Stimulated activated CD8-positive, alpha-beta memory T cell treated with anti-CD3 and anti-CD28 coated beads, Interleukin-15, amount 100 ng/mL, for 1 hour (primary cell): ENCODE data around the gene DAGLA.
A peak's percentile ranks its signal among the peaks of the same experiment; 100 is the strongest.

Source experiments
- DNase-seq: peaks from one replicate; pipeline ENCODE4 v3.0.0-alpha.2; 2020; ENCODE audit warnings: low read depth

Gene DAGLA

DNA sequence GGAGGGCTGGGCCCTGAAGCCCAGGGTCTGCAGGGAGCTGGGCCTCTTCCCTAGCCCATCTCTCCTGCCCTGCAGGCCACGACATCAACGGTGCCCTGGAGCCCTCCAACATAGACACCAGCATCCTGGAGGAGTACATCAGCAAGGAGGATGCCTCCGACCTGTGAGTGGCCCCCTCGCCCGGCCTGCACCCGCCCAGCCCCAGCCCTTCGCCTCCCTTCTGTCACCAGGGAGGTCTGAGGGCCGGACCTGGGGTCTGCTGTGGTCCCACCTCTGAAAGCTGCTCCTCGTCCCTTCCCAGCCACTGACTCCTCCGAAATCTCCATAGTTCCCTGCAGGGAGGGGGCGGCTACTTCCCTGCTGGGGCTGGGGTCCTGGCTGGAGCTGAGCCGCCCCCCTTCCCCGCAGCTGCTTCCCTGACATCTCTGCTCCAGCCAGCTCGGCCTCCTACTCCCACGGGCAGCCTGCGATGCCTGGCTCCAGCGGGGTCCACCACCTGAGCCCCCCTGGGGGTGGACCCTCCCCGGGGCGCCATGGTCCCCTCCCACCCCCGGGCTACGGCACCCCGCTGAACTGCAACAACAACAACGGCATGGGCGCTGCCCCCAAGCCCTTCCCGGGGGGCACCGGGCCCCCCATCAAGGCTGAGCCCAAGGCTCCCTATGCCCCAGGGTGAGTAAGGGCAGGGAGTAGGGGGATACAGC is 85.5 kb downstream of the DAGLA start:
- no peak for DNase-seq

DNA sequence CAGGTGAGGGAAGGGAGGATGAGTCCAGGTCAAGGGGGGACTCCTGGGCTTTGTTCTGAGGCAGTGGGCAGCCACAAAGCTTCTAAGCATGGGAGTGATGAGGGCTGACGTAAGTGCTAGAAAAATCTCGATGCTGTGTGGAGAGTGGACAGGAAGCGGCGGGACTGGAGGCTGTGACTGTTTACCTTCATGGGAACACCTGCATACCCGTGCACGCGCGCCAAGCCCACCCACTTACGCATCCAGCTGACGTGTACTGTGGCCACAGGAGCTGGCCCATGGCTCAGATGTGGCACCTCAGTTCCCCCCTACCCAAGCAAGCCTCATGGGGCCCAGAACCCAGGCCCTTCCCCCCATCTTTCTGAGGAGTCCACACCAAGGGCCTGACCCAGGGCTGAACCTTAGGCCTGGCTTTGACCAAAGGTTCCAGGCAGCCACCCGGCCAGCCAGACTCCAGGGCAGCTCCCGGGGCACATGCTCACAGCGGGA is 86.2 kb downstream of the DAGLA start:
- no peak for DNase-seq

GRCh38 chr11:61768376-61769076 is 88.3 kb downstream of the DAGLA start:
- no peak for DNase-seq

DNA sequence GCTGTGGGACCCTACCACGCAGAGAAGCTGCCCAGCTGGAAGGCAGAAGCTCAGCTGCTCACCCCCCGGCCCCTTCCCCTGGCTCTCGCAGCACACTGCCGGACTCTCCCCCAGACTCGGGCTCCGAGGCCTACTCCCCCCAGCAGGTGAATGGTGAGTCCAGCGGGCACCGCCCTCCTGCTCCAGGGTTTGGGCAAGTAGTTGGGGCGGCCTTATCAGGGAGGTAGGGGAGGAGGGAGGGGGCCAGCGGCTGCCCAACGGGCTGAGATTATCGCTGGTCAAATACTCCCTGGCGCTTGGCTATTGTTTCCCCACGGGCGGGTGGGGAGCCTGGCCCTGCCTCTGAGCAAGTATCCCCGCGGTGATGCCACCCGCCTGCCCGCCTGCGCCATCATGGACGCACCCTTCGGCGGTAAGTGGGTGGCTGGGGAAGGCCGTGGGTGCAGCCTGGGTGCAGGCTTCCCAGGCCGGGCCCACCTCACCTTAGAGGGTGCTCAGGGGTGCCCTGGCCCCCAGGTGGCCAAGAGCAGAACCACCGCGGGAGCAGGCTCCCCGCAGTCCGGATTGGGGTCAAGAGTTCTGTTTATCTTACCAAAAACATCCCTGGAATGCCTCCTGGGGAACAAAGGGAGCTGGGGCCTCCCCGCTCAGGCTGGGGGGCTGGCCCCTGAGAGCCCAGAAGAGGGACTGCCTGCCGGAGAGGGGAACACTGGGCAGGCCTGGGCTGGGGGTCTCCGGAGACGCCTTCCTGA is 89.2 kb downstream of the DAGLA start:
- DNase-seq, result no peak

DNA sequence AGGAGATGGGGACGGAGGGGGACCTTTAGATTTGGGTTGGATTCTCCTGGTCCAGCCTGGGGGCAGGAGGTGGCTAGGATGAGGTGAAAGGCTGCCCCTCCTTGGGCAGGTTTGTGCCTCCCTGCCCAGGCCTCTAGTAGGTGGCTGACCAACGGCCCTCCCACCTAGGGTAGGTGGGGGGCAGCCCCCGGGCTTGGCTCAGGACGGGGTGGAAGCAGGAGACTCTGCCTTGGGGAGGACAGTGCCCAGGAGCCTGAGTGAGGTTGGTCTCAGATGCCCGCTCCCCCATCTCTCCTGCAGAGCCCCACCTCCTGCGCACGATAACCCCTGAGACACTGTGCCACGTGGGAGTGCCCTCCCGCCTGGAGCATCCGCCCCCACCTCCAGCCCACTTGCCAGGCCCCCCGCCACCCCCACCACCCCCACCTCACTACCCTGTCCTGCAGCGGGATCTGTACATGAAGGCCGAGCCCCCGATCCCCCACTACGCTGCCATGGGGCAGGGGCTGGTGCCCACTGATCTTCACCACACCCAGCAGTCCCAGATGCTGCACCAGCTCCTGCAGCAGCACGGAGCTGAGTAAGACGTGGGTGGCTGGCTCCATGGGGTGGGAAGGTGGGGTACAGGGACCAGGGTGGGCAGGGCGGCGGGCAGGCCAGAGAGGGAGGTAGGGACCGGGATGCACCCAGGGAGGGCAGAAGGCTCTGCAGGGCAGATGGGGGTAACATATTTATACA is 89.9 kb downstream of the DAGLA start:
- no peak for DNase-seq

GRCh38 chr11:61771195-61771894 is 91.2 kb downstream of the DAGLA start:
- DNase-seq, result no peak

DNA sequence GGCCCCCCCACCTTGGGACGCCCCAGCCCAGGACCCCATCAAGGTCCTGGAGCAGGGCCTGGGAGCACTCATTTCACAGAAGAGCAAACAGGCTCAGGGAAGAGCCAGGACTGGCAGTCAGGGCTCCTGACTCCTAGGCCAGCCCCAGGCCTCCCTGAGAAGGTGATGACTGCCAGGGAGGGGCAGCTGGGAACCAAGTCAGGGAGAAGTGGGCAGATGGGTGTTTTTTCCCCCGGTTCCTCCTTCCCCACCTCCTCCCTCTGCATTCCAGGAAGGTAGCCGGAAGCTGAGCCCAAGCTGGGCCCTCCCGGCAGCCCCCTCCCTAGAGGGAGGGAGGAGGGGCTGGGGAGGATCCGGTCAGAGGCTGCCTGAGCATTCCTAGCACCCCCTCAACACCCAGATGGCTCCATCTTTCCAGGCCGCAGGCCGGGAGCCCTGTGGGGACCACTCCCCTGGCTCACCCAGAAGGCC is 91.8 kb downstream of the DAGLA start:
- no peak for DNase-seq

DNA sequence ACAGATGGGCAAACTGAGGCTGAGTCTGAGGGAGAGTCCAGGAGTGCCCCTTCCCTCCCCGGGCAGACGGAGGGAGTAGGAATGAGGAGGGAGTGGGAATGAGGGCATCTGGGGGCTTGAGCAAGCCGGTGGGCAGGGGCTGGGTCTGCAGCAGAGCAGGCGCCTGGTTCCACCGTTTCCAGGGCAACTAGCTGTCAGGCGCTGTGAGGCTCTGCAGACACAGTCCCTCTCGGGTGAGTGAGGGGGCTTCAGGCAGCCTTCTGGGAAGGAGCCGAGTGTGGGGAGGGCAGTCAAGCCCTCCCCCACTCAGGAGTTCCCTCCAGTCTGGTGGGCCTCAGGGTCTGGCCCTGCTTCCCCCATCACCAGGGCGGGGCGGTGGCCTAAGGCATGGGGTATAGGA is 93.2 kb downstream of the DAGLA start:
- DNase-seq, result no peak

DNA sequence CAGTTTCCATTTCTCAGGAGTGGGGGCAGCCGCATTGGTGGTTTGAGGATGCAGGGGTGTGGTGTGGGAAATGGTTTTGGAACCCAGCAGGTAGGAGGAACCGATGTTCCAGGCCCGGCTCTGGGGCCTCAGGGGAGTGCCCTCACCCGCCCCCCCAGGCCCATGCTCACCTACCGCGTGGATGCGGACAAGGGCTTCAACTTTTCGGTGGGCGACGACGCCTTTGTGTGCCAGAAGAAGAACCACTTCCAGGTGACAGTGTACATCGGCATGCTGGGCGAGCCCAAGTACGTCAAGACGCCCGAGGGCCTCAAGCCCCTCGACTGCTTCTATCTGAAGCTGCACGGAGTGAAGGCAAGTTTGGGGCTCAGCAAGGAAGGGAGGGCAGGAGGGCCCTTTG is 93.6 kb downstream of the DAGLA start:
- no peak for DNase-seq

DNA sequence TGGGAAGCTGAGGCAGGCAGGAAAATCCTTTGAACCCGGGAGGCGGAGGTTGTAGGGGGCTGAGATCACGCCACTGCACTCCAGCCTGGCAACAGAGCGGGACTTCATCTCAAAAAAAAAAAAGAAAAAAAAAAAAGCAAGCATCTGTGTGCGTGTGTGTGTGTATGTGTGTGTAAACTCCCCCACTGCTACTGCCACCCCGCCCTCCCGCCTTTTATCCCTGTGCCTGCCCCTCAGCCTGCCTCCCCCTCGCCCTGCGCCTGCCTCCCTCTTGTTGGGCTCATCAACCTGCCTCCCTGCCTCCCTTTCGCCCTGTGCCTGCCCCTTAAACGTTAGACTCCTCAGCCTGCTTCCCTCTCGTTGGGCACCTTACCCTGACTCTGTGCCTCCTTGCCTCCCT is 94.2 kb downstream of the DAGLA start:
- DNase-seq, result no peak

DNA sequence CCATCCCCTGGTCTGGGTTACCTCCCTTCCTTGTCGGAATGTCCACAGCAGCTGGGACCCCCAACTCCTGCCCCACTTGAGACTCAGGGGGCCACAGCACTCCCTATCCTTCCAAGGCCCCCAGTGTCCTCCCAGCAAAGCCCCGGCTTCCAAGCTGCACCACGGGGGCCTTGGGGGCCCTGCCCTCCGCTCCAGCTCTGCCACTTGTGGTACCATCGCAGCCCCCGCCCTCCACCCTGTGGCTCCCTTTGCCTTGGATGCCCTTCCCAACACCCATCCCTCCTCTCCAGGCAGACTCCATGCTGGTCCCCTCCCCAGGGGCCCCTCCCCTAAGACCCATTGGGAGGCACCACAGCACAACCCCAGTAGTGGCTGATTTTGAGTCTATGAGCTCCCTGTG is 94.9 kb downstream of the DAGLA start:
- DNase-seq, result no peak

GRCh38 chr11:61775606-61776554 is 95.7 kb downstream of the DAGLA start:
- DNase-seq, result no peak

DNA sequence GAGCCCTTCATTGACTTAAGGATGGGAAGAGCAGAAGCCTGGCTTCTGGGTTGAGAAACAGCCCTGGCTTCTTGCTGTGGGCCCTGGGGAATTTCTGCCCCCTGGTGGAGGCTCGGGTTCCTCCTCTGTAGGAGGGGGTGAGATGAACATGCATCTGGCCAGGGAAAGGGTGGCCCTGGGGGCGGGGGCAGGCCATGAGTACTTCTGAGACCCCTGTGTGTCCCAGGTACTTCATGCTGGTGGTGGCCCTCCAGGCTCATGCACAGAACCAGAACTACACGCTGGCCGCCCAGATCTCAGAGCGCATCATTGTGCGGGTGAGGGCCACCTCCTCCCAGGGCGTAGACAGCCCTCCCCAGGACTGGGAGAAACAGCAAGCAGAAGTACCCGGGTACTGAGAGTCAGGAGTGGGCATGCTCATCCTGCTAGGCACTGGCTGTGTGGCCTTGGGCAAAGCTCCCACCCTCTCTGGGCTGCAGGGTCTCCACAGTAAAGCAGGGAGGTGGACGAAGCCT is 96.4 kb downstream of the DAGLA start:
- DNase-seq, result peak; percentile 21

- peak; percentile 34 for DNase-seq
Measured at GRCh38 chr11:61777234-61778090, 97.3 kb downstream of the DAGLA start.

- DNase-seq, result no peak
Measured at GRCh38 chr11:61778357-61778886, 98.2 kb downstream of the DAGLA start.

DNA sequence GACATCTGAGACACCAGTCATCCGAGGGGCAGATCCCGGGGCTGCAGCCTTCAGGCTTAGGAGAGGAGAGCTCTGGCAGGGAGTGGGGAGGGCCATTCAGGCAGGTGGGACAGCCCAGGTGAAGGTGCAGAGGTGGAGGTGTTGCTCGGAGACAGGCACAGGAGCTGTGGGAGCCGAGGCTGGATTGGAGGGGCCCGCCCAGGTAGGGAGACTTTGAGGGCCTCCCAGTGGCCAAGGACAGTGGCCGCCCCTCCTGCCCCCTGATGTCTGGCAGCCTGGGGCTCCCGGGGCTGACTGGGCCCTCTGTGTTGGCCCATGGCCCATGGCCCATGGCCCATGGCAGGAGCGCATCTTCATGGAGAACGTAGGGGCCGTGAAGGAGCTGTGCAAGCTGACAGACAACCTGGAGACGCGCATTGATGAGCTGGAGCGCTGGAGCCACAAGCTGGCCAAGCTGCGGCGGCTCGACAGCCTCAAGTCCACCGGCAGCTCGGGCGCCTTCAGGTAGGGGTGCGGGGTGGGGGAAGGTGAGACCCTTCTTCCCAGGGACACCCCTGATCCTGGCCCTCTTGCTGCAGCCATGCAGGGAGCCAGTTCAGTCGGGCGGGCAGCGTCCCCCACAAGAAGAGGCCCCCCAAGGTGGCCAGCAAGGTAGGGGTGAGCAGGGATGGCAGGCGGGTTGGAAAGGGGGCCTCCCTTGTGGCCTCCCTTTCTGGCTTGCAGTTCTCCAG is 98.9 kb downstream of the DAGLA start:
- DNase-seq, result no peak

DNA sequence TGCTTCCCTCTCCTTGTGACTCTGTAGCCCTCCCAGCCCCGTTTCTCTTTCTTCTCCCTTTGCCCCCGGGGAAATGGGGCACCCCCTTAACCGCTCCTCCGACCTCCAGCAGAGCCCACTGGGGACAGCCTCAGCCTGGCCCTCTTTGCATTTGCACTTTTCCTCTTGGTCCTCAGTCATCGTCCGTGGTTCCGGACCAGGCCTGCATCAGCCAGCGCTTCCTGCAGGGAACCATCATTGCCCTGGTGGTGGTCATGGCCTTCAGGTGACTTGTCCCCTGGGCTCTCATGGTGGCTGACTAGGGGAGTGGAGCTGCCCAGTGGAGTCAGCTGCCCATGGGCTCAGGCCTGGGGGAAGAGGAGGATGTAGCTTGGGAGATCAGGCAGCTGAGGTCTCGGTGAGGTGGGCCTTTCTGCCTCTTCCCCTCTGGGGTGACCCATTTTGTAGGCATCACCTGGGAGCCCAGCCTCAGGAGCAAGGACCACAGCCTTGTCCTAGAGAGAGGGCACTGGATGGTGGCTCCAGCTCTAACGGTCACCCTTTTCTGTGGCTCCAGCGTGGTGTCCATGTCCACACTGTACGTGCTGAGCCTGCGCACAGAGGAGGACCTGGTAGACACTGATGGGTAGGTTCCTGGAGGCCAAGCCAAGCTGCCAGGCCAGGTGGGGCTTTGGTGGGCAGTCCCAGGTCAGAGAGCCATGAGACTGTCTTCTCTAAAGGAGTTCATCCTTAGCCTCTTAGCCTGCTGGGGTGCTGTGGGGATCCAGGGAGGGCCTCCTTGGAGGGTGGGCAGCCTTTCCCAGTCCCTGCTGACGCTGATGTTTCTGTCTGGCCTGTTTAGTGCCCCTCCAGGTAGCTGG is 99.7 kb downstream of the DAGLA start:
- DNase-seq, result no peak
